GM12878 (cell line): Measurements from ENCODE around the gene PPP1R12A. TPM values are rescaled to one million over a fixed set of nuclear protein-coding genes. Genes with fewer than 3 reads are reported as not detected.
A peak's percentile ranks its signal among the peaks of the same experiment; 100 is the strongest.

ENCODE experiments used
- CREM ChIP-seq: IDR thresholded peaks from 2 replicates; pipeline ENCODE4 v1.6.1; 2014; ENCODE audit warnings: antibody characterized with exemption, low read depth
- CTCF ChIP-seq, 3 experiments: IDR thresholded peaks in 2 of 3; conservative IDR thresholded peaks in 1 of 3; 2 replicates each; pipeline ENCODE4 v1.5.1; 2011; ENCODE audit warnings: low read depth in 3 of 3, low read length in 3 of 3, mild to moderate bottlenecking in 3 of 3, control low read depth in 2 of 3, moderate library complexity in 2 of 3, inconsistent platforms in 1 of 3, mixed read lengths in 1 of 3; ENCODE audit not compliant: control insufficient read depth in 2 of 3, insufficient read depth in 1 of 3; ENCODE audit errors: extremely low read depth in 1 of 3
- E2F4 ChIP-seq: IDR thresholded peaks from 2 replicates; pipeline ENCODE4 v1.6.1; 2012; ENCODE audit warnings: low read depth, low read length, improper control_type of control experiment
- ESRRA ChIP-seq: IDR thresholded peaks from 2 replicates; pipeline ENCODE4 v1.6.1; 2012; ENCODE audit warnings: mild to moderate bottlenecking, low read length, improper control_type of control experiment
- ETV6 ChIP-seq, 2 experiments: fragments of 450-650 bp in 1 of 2; IDR thresholded peaks in 1 of 2; conservative IDR thresholded peaks in 1 of 2; 2 replicates each; pipeline ENCODE4 v1.6.1; 2014; ENCODE audit warnings: antibody characterized with exemption in 1 of 2, borderline replicate concordance in 1 of 2, low read depth in 1 of 2, mild to moderate bottlenecking in 1 of 2, moderate library complexity in 1 of 2
- FOXM1 ChIP-seq: IDR thresholded peaks from 2 replicates; pipeline ENCODE4 v1.6.1; 2012; ENCODE audit warnings: low read depth, mild to moderate bottlenecking, inconsistent platforms, low read length, moderate library complexity
- MYC ChIP-seq: IDR thresholded peaks from 2 replicates; pipeline ENCODE4 v1.6.1; 2011; ENCODE audit warnings: mild to moderate bottlenecking, low read length, moderate library complexity, inconsistent platforms; ENCODE audit not compliant: insufficient read depth, insufficient replicate concordance, insufficient read length, severe bottlenecking
- NKRF ChIP-seq: fragments of 450-650 bp; conservative IDR thresholded peaks from 2 replicates; pipeline ENCODE4 v1.6.1; 2017; ENCODE audit warnings: mild to moderate bottlenecking, moderate library complexity
- NR2F1 ChIP-seq: fragments of 450-650 bp; conservative IDR thresholded peaks from 2 replicates; pipeline ENCODE4 v1.6.1; 2017; ENCODE audit warnings: mild to moderate bottlenecking
- PAX5 ChIP-seq: IDR thresholded peaks from 2 replicates; pipeline ENCODE4 v1.6.1; 2011; ENCODE audit warnings: low read depth, low read length, borderline replicate concordance
- PML ChIP-seq: IDR thresholded peaks from 2 replicates; pipeline ENCODE4 v1.6.1; 2012; ENCODE audit warnings: low read length, inconsistent platforms
- POLR2AphosphoS2 ChIP-seq: IDR thresholded peaks from 2 replicates; pipeline ENCODE4 v1.6.1; 2011; ENCODE audit warnings: low read depth, mild to moderate bottlenecking, low read length, improper control_type of control experiment, moderate library complexity
- POLR2AphosphoS5 ChIP-seq: IDR thresholded peaks from 2 replicates; pipeline ENCODE4 v1.6.1; 2011; ENCODE audit warnings: mild to moderate bottlenecking, low read length, inconsistent platforms
- POU2F2 ChIP-seq: IDR thresholded peaks from 3 replicates; pipeline ENCODE4 v1.6.1; 2011; ENCODE audit warnings: low read depth, mild to moderate bottlenecking, low read length, borderline replicate concordance
- RB1 ChIP-seq: fragments of 450-650 bp; formaldehyde crosslinking; IDR thresholded peaks from 2 replicates; pipeline ENCODE4 v1.6.1; 2017; ENCODE audit warnings: mild to moderate bottlenecking, borderline replicate concordance
- RCOR1 ChIP-seq: conservative IDR thresholded peaks from 2 replicates; pipeline ENCODE4 v1.6.1; 2012; ENCODE audit warnings: low read depth, low read length, improper control_type of control experiment
- RELB ChIP-seq: fragments of 450-650 bp; IDR thresholded peaks from 2 replicates; pipeline ENCODE4 v1.6.1; 2017; ENCODE audit warnings: low read depth, mild to moderate bottlenecking, moderate library complexity
- SIN3A ChIP-seq: IDR thresholded peaks from 2 replicates; pipeline ENCODE4 v1.6.1; 2012; ENCODE audit warnings: low read depth, low read length, improper control_type of control experiment
- SMAD5 ChIP-seq: IDR thresholded peaks from 2 replicates; pipeline ENCODE4 v1.6.1; 2016; ENCODE audit warnings: antibody characterized with exemption, low read depth
- SMC3 ChIP-seq: IDR thresholded peaks from 2 replicates; pipeline ENCODE4 v1.6.1; 2011; ENCODE audit warnings: low read length, improper control_type of control experiment, borderline replicate concordance
- YY1 ChIP-seq: IDR thresholded peaks from 2 replicates; pipeline ENCODE4 v1.6.1; 2011; ENCODE audit warnings: low read depth, mild to moderate bottlenecking, low read length
- ZBED1 ChIP-seq: IDR thresholded peaks from 2 replicates; pipeline ENCODE4 v1.6.1; 2016; ENCODE audit warnings: borderline replicate concordance
- polyA plus RNA-seq, 11 experiments: library from polyadenylated mRNA; depleted of rRNA in 4 of 11; unstranded in 6 of 11; stranded (reverse) in 5 of 11; fragments of >200 nt; fragmentation: Nextera tagmentation in 4 of 11; fragmentation: Illumina TruSeq in 1 of 11; extraction: Ambion mirVana in 4 of 11; extraction: Trizol in 1 of 11; gene quantifications; 1 replicate in 1 of 11; 2 replicates in 10 of 11; pipeline versions ENCODE4 v1.2.1 to v1.2.3, GENCODE V29; 2011 to 2016; ENCODE audit warnings: inconsistent platforms in 2 of 11, missing spikeins in 2 of 11, low read depth in 1 of 11
- total RNA-seq, 4 experiments: library from RNA; depleted of rRNA in 3 of 4; stranded (reverse); fragments of >200 nt in 3 of 4; fragmentation: Illumina TruSeq in 1 of 4; extraction: Trizol in 1 of 4; gene quantifications; 2 replicates each; pipeline versions ENCODE4 v1.2.1 to v1.2.3, GENCODE V29; 2013 to 2021

The PPP1R12A gene
- total and polyA plus RNA-seq, 10 of the 15 experiments (the other 5 are each of a cell fraction or from before 2014, with no cell fraction given) = 22.8 to 134 (median 51.4) TPM

- TF ChIP-seq YY1 (peak; percentile 3; the same call in 1 of the 2 replicates), POLR2AphosphoS5 (peak; percentile 95), PML (peak; percentile 96), ETV6 (conservative IDR thresholded peaks at IDR 0.05 in 1 of 2, IDR thresholded peaks at IDR 0.05 in 1 of 2; ENCODE audit: borderline replicate concordance in 1 of 2, low read depth in 1 of 2) (0 out of 4 replicates have a peak, but pooled peaks of 1 of the 2 experiments have one; percentile 18), FOXM1 (no peak), ZBED1 (peak; percentile 61; the same call in 1 of the 2 replicates), CTCF (IDR thresholded peaks at IDR 0.05 in 2 of 3, conservative IDR thresholded peaks at IDR 0.05 in 1 of 3; ENCODE audit: control insufficient read depth in 2 of 3, extremely low read depth in 1 of 3, insufficient read depth in 1 of 3, low read depth in 3 of 3, low read length in 3 of 3) (peak in 1 of 3 experiments; percentile 9; a peak in 1 of 6 replicates), RB1 (peak; percentile 43; the same call in 1 of the 2 replicates), SMAD5 (peak; percentile 88; the same call in 1 of the 2 replicates), POU2F2 (peak; percentile 87; the same call in 2 of the 3 replicates), RELB (peak; percentile 69; the same call in 1 of the 2 replicates), NKRF (peak; percentile 86), NR2F1 (peak; percentile 54; the same call in 1 of the 2 replicates), SIN3A (peak; percentile 76; the same call in 1 of the 2 replicates), CREM (peak; percentile 64), PAX5 (0 out of 2 replicates have a peak, but pooled peaks have one; percentile 25), MYC (no peak), SMC3 (no peak), E2F4 (0 out of 2 replicates have a peak, but pooled peaks have one; percentile 27), POLR2AphosphoS2 (peak; percentile 96), RCOR1 (0 out of 2 replicates have a peak, but pooled peaks have one; percentile 29), ESRRA (0 out of 2 replicates have a peak, but pooled peaks have one; percentile 56)
Measured at GRCh38 chr12:79935021-79935623, at the start of gene PPP1R12A (continued).
